GM23338 (cell line): Measurements from ENCODE around the gene IGFL4. TPM values are rescaled to one million over a fixed set of nuclear protein-coding genes. Genes with fewer than 3 reads are reported as not detected.

Experiments
- ATAC-seq: fragments of 200-7000 bp; cut with Tn5 transposase; 3 replicates; pipeline ENCODE4 v1.9.1; 2020
- DNase-seq: peaks from one replicate; pipeline ENCODE4 v3.0.0-alpha.2; 2015; ENCODE audit warnings: low spot score
- H2AFZ ChIP-seq: fragments of 200-600 bp; sonication (generic); 2 replicates; pipeline ENCODE4 v1.8.0; 2016; ENCODE audit warnings: antibody characterized with exemption, mild to moderate bottlenecking, moderate library complexity
- H3F3A ChIP-seq: fragments of 200-600 bp; sonication (generic); replicated peaks from 2 replicates; pipeline ENCODE4 v1.8.0; 2017; ENCODE audit warnings: antibody characterized with exemption, mixed run types, low read depth
- H3K27ac ChIP-seq: fragments of 200-600 bp; sonication (generic); 2 replicates; pipeline ENCODE4 v1.6.1; 2016; ENCODE audit warnings: low read depth
- H3K27me3 ChIP-seq: fragments of 200-600 bp; sonication (generic); 2 replicates; pipeline ENCODE4 v1.8.0; 2016; ENCODE audit warnings: mild to moderate bottlenecking, mixed run types, moderate library complexity; ENCODE audit not compliant: insufficient read depth
- H3K36me3 ChIP-seq: fragments of 200-600 bp; sonication (generic); 2 replicates; pipeline ENCODE4 v1.8.0; 2016; ENCODE audit warnings: mild to moderate bottlenecking; ENCODE audit not compliant: insufficient read depth
- H3K4me1 ChIP-seq: fragments of 200-600 bp; sonication (generic); 2 replicates; pipeline ENCODE4 v1.8.0; 2016; ENCODE audit warnings: mild to moderate bottlenecking, moderate library complexity; ENCODE audit not compliant: insufficient read depth
- H3K4me2 ChIP-seq: fragments of 200-600 bp; sonication (generic); 2 replicates; pipeline ENCODE4 v1.7.1; 2017; ENCODE audit warnings: mixed run types
- H3K4me3 ChIP-seq: fragments of 200-600 bp; sonication (generic); 2 replicates; pipeline ENCODE4 v1.6.1; 2016; ENCODE audit warnings: mixed run types
- H3K79me2 ChIP-seq: fragments of 200-600 bp; sonication (generic); replicated peaks from 2 replicates; pipeline ENCODE4 v1.8.0; 2017; ENCODE audit warnings: mild to moderate bottlenecking; ENCODE audit not compliant: insufficient read depth
- H3K9me2 ChIP-seq: fragments of 200-600 bp; sonication (generic); 2 replicates; pipeline ENCODE4 v1.8.0; 2017; ENCODE audit not compliant: insufficient read depth
- H4K20me1 ChIP-seq: fragments of 200-600 bp; sonication (generic); replicated peaks from 2 replicates; pipeline ENCODE4 v1.8.0; 2017; ENCODE audit warnings: mild to moderate bottlenecking; ENCODE audit not compliant: insufficient read depth
- H3K27ac Mint-ChIP-seq: 2 replicates; pipeline ENCODE4 v1.8.0; 2020; ENCODE audit warnings: inconsistent platforms, mild to moderate bottlenecking, moderate library complexity, mixed read lengths
- H3K27me3 Mint-ChIP-seq: 3 replicates; pipeline ENCODE4 v1.8.0; 2022; ENCODE audit warnings: low read depth, mild to moderate bottlenecking, moderate library complexity, mixed read lengths, inconsistent platforms; ENCODE audit not compliant: insufficient read depth, poor library complexity
- H3K36me3 Mint-ChIP-seq: 3 replicates; pipeline ENCODE4 v1.8.0; 2021; ENCODE audit warnings: low read depth, mild to moderate bottlenecking, inconsistent platforms, moderate library complexity, mixed read lengths
- H3K4me1 Mint-ChIP-seq: 3 replicates; pipeline ENCODE4 v1.8.0; 2020; ENCODE audit warnings: mild to moderate bottlenecking, inconsistent platforms, mixed read lengths
- H3K4me3 Mint-ChIP-seq: 3 replicates; pipeline ENCODE4 v1.8.0; 2021; ENCODE audit warnings: moderate library complexity, mild to moderate bottlenecking, inconsistent platforms, mixed read lengths
- H3K9me3 Mint-ChIP-seq: 3 replicates; pipeline ENCODE4 v1.8.0; 2020; ENCODE audit warnings: moderate library complexity, mild to moderate bottlenecking, inconsistent platforms, mixed read lengths
- CREB1 ChIP-seq: fragments of 250-450 bp; sonication (Bioruptor Pico); IDR thresholded peaks from 2 replicates; pipeline ENCODE4 v1.5.0; 2020; ENCODE audit warnings: low read depth, mild to moderate bottlenecking, moderate library complexity
- EZH2phosphoT487 ChIP-seq: fragments of 200-600 bp; sonication (generic); IDR thresholded peaks from one replicate; pipeline ENCODE4 v1.8.1; 2018; ENCODE audit warnings: antibody characterized with exemption; ENCODE audit not compliant: unreplicated experiment
- JUNB ChIP-seq: IDR thresholded peaks from one replicate; pipeline ENCODE4 v1.6.1; 2016; ENCODE audit warnings: antibody characterized with exemption; ENCODE audit not compliant: unreplicated experiment
- NANOG ChIP-seq: IDR thresholded peaks from 2 replicates; pipeline ENCODE4 v1.6.1; 2016; ENCODE audit warnings: antibody characterized with exemption, borderline replicate concordance
- POLR2AphosphoS5 ChIP-seq: IDR thresholded peaks from 2 replicates; pipeline ENCODE4 v1.6.1; 2016; ENCODE audit warnings: antibody characterized with exemption, low read depth
- STAT1 ChIP-seq: IDR thresholded peaks from one replicate; pipeline ENCODE4 v1.6.1; 2016; ENCODE audit warnings: antibody characterized with exemption; ENCODE audit not compliant: unreplicated experiment
- ZNF331 ChIP-seq: fragments of 250-450 bp; sonication (Bioruptor Pico); IDR thresholded peaks from 2 replicates; pipeline ENCODE4 v1.5.0; 2020; ENCODE audit warnings: low read depth, mild to moderate bottlenecking, moderate library complexity
- polyA plus RNA-seq: library from polyadenylated mRNA; unstranded; fragments of >200 nt; fragmentation: Nextera tagmentation; extraction: Ambion mirVana; gene quantifications from 2 replicates; pipeline ENCODE4 v1.2.1, GENCODE V29; 2016
- total RNA-seq: library from RNA; depleted of rRNA; stranded (reverse); fragments of >200 nt; shearing (Covaris generic); gene quantifications from 2 replicates; pipeline ENCODE4 v1.2.3, GENCODE V29; 2014
- TF ChIP-seq, protein P1 (sequence below), 2 experiments: fragments of 200-600 bp in 1 of 2; sonication (generic) in 1 of 2; conservative IDR thresholded peaks; 2 replicates each; pipeline versions ENCODE4 v1.5.1 to v1.6.1; 2016 to 2017; ENCODE audit warnings: antibody characterized with exemption in 2 of 2, low read depth in 2 of 2, mild to moderate bottlenecking in 2 of 2, moderate library complexity in 1 of 2
- TF ChIP-seq, protein P2 (sequence below): IDR thresholded peaks from 2 replicates; pipeline ENCODE4 v1.6.1; 2016; ENCODE audit warnings: antibody characterized with exemption
- TF ChIP-seq, protein P3 (sequence below): IDR thresholded peaks from one replicate; pipeline ENCODE4 v1.6.1; 2018; ENCODE audit warnings: antibody characterized with exemption; ENCODE audit not compliant: unreplicated experiment
- TF ChIP-seq, protein P4 (sequence below): fragments of 250-450 bp; sonication (Bioruptor Pico); IDR thresholded peaks from 2 replicates; pipeline ENCODE4 v1.5.0; 2020; ENCODE audit warnings: mild to moderate bottlenecking, moderate library complexity

The IGFL4 gene
- total and polyA plus RNA-seq, 2 experiments from 2014 or later = 0.06 to 0.87 TPM

DNA sequence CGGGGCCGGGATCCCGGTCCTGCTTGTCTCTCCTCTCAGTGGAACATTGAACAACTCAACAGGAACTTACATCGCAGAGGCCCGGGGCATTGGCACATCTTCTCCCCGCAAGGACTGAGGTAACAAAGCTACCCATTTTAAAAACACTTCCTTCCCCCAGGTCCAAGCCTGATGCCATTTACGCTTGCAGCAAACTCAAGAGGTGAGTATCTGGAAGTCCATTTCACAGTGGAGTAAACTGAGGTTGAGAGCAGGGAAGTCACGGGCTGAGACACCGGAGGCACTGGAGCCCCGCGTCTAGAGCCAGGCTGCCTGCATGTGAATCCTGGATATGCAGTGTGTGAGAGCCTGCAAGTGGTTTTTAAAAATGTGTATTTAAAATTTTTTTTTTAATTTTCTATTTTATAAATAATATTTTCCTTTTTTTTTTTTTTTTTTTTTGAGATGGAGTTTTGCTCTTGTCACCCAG lies 17.5 kb downstream of the IGFL4 start:
- DNase-seq (peak; percentile 16), ATAC-seq (no peak)
- H3K27ac Mint-ChIP-seq = no peak overlapping the region
- Histone ChIP-seq H3K4me3 (no peak overlapping the region), H3K27me3 (no peaks in the 10 kb centered on the region), H3K4me1 (peaks cover 10% of the 10 kb centered on the region), H3K9me2 (no peaks in the 10 kb centered on the region), H3K36me3 (no peaks in the 10 kb centered on the region), H2AFZ (no peak overlapping the region), H3K4me2 (no peak overlapping the region), H3K27ac (no peak overlapping the region), H3F3A (no peaks in the 10 kb centered on the region), H3K79me2 (no peaks in the 10 kb centered on the region), H4K20me1 (no peaks in the 10 kb centered on the region; the same call in 1 of the 2 replicates)
- TF ChIP-seq, protein P1, sequence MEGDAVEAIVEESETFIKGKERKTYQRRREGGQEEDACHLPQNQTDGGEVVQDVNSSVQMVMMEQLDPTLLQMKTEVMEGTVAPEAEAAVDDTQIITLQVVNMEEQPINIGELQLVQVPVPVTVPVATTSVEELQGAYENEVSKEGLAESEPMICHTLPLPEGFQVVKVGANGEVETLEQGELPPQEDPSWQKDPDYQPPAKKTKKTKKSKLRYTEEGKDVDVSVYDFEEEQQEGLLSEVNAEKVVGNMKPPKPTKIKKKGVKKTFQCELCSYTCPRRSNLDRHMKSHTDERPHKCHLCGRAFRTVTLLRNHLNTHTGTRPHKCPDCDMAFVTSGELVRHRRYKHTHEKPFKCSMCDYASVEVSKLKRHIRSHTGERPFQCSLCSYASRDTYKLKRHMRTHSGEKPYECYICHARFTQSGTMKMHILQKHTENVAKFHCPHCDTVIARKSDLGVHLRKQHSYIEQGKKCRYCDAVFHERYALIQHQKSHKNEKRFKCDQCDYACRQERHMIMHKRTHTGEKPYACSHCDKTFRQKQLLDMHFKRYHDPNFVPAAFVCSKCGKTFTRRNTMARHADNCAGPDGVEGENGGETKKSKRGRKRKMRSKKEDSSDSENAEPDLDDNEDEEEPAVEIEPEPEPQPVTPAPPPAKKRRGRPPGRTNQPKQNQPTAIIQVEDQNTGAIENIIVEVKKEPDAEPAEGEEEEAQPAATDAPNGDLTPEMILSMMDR (conservative IDR thresholded peaks at IDR 0.05; ENCODE audit: low read depth in 2 of 2) = no peak
- TF ChIP-seq POLR2AphosphoS5 (no peak), JUNB (no peak), ZNF331 (CRISPR knock-in tag) (no peak), STAT1 (no peak), NANOG (no peak), EZH2phosphoT487 (no peak), CREB1 (CRISPR knock-in tag) (no peak)
- TF ChIP-seq, protein P2, sequence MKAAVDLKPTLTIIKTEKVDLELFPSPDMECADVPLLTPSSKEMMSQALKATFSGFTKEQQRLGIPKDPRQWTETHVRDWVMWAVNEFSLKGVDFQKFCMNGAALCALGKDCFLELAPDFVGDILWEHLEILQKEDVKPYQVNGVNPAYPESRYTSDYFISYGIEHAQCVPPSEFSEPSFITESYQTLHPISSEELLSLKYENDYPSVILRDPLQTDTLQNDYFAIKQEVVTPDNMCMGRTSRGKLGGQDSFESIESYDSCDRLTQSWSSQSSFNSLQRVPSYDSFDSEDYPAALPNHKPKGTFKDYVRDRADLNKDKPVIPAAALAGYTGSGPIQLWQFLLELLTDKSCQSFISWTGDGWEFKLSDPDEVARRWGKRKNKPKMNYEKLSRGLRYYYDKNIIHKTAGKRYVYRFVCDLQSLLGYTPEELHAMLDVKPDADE = no peak
- TF ChIP-seq, protein P3, sequence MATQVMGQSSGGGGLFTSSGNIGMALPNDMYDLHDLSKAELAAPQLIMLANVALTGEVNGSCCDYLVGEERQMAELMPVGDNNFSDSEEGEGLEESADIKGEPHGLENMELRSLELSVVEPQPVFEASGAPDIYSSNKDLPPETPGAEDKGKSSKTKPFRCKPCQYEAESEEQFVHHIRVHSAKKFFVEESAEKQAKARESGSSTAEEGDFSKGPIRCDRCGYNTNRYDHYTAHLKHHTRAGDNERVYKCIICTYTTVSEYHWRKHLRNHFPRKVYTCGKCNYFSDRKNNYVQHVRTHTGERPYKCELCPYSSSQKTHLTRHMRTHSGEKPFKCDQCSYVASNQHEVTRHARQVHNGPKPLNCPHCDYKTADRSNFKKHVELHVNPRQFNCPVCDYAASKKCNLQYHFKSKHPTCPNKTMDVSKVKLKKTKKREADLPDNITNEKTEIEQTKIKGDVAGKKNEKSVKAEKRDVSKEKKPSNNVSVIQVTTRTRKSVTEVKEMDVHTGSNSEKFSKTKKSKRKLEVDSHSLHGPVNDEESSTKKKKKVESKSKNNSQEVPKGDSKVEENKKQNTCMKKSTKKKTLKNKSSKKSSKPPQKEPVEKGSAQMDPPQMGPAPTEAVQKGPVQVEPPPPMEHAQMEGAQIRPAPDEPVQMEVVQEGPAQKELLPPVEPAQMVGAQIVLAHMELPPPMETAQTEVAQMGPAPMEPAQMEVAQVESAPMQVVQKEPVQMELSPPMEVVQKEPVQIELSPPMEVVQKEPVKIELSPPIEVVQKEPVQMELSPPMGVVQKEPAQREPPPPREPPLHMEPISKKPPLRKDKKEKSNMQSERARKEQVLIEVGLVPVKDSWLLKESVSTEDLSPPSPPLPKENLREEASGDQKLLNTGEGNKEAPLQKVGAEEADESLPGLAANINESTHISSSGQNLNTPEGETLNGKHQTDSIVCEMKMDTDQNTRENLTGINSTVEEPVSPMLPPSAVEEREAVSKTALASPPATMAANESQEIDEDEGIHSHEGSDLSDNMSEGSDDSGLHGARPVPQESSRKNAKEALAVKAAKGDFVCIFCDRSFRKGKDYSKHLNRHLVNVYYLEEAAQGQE = no peak
- TF ChIP-seq, protein P4, sequence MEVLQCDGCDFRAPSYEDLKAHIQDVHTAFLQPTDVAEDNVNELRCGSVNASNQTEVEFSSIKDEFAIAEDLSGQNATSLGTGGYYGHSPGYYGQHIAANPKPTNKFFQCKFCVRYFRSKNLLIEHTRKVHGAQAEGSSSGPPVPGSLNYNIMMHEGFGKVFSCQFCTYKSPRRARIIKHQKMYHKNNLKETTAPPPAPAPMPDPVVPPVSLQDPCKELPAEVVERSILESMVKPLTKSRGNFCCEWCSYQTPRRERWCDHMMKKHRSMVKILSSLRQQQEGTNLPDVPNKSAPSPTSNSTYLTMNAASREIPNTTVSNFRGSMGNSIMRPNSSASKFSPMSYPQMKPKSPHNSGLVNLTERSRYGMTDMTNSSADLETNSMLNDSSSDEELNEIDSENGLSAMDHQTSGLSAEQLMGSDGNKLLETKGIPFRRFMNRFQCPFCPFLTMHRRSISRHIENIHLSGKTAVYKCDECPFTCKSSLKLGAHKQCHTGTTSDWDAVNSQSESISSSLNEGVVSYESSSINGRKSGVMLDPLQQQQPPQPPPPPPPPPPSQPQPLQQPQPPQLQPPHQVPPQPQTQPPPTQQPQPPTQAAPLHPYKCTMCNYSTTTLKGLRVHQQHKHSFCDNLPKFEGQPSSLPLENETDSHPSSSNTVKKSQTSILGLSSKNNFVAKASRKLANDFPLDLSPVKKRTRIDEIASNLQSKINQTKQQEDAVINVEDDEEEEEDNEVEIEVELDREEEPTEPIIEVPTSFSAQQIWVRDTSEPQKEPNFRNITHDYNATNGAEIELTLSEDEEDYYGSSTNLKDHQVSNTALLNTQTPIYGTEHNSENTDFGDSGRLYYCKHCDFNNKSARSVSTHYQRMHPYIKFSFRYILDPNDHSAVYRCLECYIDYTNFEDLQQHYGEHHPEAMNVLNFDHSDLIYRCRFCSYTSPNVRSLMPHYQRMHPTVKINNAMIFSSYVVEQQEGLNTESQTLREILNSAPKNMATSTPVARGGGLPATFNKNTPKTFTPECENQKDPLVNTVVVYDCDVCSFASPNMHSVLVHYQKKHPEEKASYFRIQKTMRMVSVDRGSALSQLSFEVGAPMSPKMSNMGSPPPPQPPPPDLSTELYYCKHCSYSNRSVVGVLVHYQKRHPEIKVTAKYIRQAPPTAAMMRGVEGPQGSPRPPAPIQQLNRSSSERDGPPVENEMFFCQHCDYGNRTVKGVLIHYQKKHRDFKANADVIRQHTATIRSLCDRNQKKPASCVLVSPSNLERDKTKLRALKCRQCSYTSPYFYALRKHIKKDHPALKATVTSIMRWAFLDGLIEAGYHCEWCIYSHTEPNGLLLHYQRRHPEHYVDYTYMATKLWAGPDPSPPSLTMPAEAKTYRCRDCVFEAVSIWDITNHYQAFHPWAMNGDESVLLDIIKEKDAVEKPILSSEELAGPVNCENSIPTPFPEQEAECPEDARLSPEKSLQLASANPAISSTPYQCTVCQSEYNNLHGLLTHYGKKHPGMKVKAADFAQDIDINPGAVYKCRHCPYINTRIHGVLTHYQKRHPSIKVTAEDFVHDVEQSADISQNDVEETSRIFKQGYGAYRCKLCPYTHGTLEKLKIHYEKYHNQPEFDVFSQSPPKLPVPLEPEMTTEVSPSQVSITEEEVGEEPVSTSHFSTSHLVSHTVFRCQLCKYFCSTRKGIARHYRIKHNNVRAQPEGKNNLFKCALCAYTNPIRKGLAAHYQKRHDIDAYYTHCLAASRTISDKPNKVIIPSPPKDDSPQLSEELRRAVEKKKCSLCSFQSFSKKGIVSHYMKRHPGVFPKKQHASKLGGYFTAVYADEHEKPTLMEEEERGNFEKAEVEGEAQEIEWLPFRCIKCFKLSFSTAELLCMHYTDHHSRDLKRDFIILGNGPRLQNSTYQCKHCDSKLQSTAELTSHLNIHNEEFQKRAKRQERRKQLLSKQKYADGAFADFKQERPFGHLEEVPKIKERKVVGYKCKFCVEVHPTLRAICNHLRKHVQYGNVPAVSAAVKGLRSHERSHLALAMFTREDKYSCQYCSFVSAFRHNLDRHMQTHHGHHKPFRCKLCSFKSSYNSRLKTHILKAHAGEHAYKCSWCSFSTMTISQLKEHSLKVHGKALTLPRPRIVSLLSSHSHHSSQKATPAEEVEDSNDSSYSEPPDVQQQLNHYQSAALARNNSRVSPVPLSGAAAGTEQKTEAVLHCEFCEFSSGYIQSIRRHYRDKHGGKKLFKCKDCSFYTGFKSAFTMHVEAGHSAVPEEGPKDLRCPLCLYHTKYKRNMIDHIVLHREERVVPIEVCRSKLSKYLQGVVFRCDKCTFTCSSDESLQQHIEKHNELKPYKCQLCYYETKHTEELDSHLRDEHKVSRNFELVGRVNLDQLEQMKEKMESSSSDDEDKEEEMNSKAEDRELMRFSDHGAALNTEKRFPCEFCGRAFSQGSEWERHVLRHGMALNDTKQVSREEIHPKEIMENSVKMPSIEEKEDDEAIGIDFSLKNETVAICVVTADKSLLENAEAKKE (CRISPR knock-in tag) = no peak
- H3K4me1 Mint-ChIP-seq = peaks cover 21% of the 10 kb centered on the region
- peaks cover 12% of the 10 kb centered on the region; the same call in 2 of the 3 replicates for H3K36me3 Mint-ChIP-seq
- H3K27me3 Mint-ChIP-seq = peaks cover 8% of the 10 kb centered on the region
- H3K9me3 Mint-ChIP-seq = peaks cover 6% of the 10 kb centered on the region; the same call in 2 of the 3 replicates
- H3K4me3 Mint-ChIP-seq = no peak overlapping the region
